ENCODE results near the gene SFSWAP.

DNA sequence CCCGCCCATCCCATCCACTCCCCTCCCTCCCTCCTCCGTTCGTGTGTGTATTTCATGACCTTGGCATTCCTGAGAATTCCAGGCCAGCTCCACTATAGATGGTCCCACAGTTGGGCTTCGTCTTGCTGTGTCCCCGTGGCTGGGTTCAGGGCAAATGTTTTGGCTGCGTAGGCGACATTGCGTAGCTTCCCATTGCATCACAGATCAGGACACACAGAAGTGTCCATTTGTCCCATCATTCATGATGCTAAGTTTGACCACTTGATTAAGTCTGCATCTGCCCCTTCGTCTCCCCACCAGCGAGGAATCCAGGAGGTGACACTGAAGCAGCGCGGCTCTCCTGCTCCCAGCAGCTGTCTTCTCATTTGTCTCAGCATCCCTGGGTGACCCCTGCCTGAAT lies 78.7 kb downstream of the SFSWAP start:
- TF ChIP-seq CTCF (IDR thresholded peaks at IDR 0.05) (no peak), POLR2A (IDR thresholded peaks at IDR 0.05) (no peak)

Measured in adrenal gland (tissue), 5 donors.